Mesenchymal stem cell (in vitro differentiated cells and primary cell): Measurements from ENCODE around the gene DIS3L2.

Source experiments
- DNase-seq: peaks from one replicate; pipeline ENCODE4 v3.0.0-alpha.2; 2013
- H2AFZ ChIP-seq: one replicate; pipeline ENCODE4 v1.6.1; 2013; ENCODE audit warnings: low read depth, mild to moderate bottlenecking, control low read depth, inconsistent platforms, low read length, moderate library complexity
- H2AK5ac ChIP-seq: 2 replicates; pipeline ENCODE4 v1.6.1; 2013; ENCODE audit warnings: low read length, moderate library complexity, mild to moderate bottlenecking, inconsistent platforms; ENCODE audit not compliant: severe bottlenecking
- H2BK120ac ChIP-seq: one replicate; pipeline ENCODE4 v1.6.1; 2013; ENCODE audit warnings: low read depth, mild to moderate bottlenecking, inconsistent platforms, low read length, moderate library complexity
- H2BK12ac ChIP-seq, 2 experiments: one replicate each; pipeline ENCODE4 v1.6.1; 2013; ENCODE audit warnings: inconsistent platforms in 2 of 2, low read length in 2 of 2, mild to moderate bottlenecking in 2 of 2, moderate library complexity in 2 of 2, control low read depth in 1 of 2
- H2BK15ac ChIP-seq: one replicate; pipeline ENCODE4 v1.6.1; 2013; ENCODE audit warnings: mild to moderate bottlenecking, low read depth, inconsistent platforms; ENCODE audit not compliant: poor library complexity, severe bottlenecking
- H2BK5ac ChIP-seq: 2 replicates; pipeline ENCODE4 v1.6.1; 2013; ENCODE audit warnings: low read depth, mild to moderate bottlenecking, low read length, control low read depth, inconsistent platforms; ENCODE audit not compliant: poor library complexity, severe bottlenecking
- H3K14ac ChIP-seq, 2 experiments: one replicate each; pipeline ENCODE4 v1.6.1; 2013; ENCODE audit warnings: inconsistent platforms in 2 of 2, low read length in 2 of 2, control low read depth in 1 of 2, mild to moderate bottlenecking in 1 of 2, moderate library complexity in 1 of 2
- H3K18ac ChIP-seq, 2 experiments: one replicate each; pipeline ENCODE4 v1.6.1; 2013; ENCODE audit warnings: inconsistent platforms in 2 of 2, low read length in 2 of 2, control low read depth in 1 of 2, low read depth in 1 of 2, mild to moderate bottlenecking in 1 of 2
- H3K23ac ChIP-seq, 2 experiments: one replicate each; pipeline ENCODE4 v1.6.1; 2013; ENCODE audit warnings: inconsistent platforms in 2 of 2, low read length in 2 of 2, mild to moderate bottlenecking in 2 of 2, moderate library complexity in 2 of 2, control low read depth in 1 of 2
- H3K27ac ChIP-seq: 2 replicates; pipeline ENCODE4 v1.5.1; 2013; ENCODE audit warnings: mild to moderate bottlenecking, moderate library complexity, low read length, control low read depth, inconsistent platforms; ENCODE audit not compliant: poor library complexity, severe bottlenecking
- H3K27me3 ChIP-seq, 2 experiments: 2 replicates each; pipeline versions ENCODE4 v1.6.1 to v1.7.0; 2013; ENCODE audit warnings: low read length in 2 of 2, mild to moderate bottlenecking in 2 of 2, moderate library complexity in 2 of 2, control low read depth in 1 of 2, inconsistent platforms in 1 of 2; ENCODE audit not compliant: control insufficient read depth in 1 of 2, insufficient read depth in 1 of 2
- H3K36me3 ChIP-seq, 2 experiments: 2 replicates each; pipeline versions ENCODE4 v1.6.1 to v1.7.0; 2013; ENCODE audit warnings: low read length in 2 of 2, control low read depth in 1 of 2, inconsistent platforms in 1 of 2, low read depth in 1 of 2, mild to moderate bottlenecking in 1 of 2; ENCODE audit not compliant: insufficient read depth in 2 of 2, control insufficient read depth in 1 of 2
- H3K4ac ChIP-seq, 2 experiments: one replicate each; pipeline ENCODE4 v1.6.1; 2013; ENCODE audit warnings: inconsistent platforms in 2 of 2, low read length in 2 of 2, mild to moderate bottlenecking in 2 of 2, moderate library complexity in 2 of 2, control low read depth in 1 of 2, low read depth in 1 of 2
- H3K4me1 ChIP-seq: 2 replicates; pipeline ENCODE4 v1.6.1; 2013; ENCODE audit warnings: low read depth, low read length, control low read depth; ENCODE audit not compliant: control insufficient read depth, insufficient read depth
- H3K4me2 ChIP-seq: 2 replicates; pipeline ENCODE4 v1.6.1; 2013; ENCODE audit warnings: low read length, mild to moderate bottlenecking, inconsistent platforms; ENCODE audit not compliant: poor library complexity, severe bottlenecking
- H3K4me3 ChIP-seq, 2 experiments: 2 replicates each; pipeline versions ENCODE4 v1.5.1 to v1.7.0; 2013; ENCODE audit warnings: low read length in 2 of 2, mild to moderate bottlenecking in 2 of 2, control low read depth in 1 of 2, low read depth in 1 of 2; ENCODE audit not compliant: insufficient read depth in 1 of 2
- H3K79me1 ChIP-seq: replicated peaks from 2 replicates; pipeline ENCODE4 v1.6.1; 2013; ENCODE audit warnings: mild to moderate bottlenecking, control low read depth, low read length, inconsistent platforms; ENCODE audit not compliant: poor library complexity, severe bottlenecking
- H3K9ac ChIP-seq: 2 replicates; pipeline ENCODE4 v1.7.0; 2013; ENCODE audit warnings: mild to moderate bottlenecking, low read length, moderate library complexity
- H3K9me3 ChIP-seq: 2 replicates; pipeline ENCODE4 v1.7.0; 2013; ENCODE audit warnings: mild to moderate bottlenecking, low read length; ENCODE audit not compliant: control insufficient read depth
- H4K8ac ChIP-seq: one replicate; pipeline ENCODE4 v1.6.1; 2013; ENCODE audit warnings: inconsistent platforms, mild to moderate bottlenecking, low read length, moderate library complexity
- H4K91ac ChIP-seq: one replicate; pipeline ENCODE4 v1.6.1; 2013; ENCODE audit warnings: mild to moderate bottlenecking, low read length, inconsistent platforms
- WGBS: methylation state at CpG from one replicate; pipeline ENCODE4 v1.1.7; 2013; ENCODE audit warnings: mixed read lengths; 5-methylcytosine and 5-hydroxymethylcytosine counted together

The DIS3L2 gene

GRCh38 chr2:232219496-232219870 is 258.0 kb downstream of the DIS3L2 start:
- H3K4me3 ChIP-seq, result no peak overlapping the region
- peaks cover 3% of the 10 kb centered on the region in 2 experiments for H3K36me3 ChIP-seq
- no peak overlapping the region for H4K91ac ChIP-seq
- H2AFZ ChIP-seq, result no peak overlapping the region
- H3K9ac ChIP-seq, result no peak overlapping the region
- H2AK5ac ChIP-seq, result no peak overlapping the region
- peaks cover 11% of the 10 kb centered on the region for H3K79me1 ChIP-seq
- H2BK15ac ChIP-seq, result no peak overlapping the region
- H3K14ac ChIP-seq, result no peak overlapping the region
- H3K27me3 ChIP-seq, result no peaks in the 10 kb centered on the region
- no peak overlapping the region for H3K18ac ChIP-seq
- H3K4me2 ChIP-seq, result no peak overlapping the region
- 86% methylated on average over 2 of the region's 2 CpGs for WGBS
- no peak overlapping the region for H2BK5ac ChIP-seq
- H3K4me1 ChIP-seq, result peaks cover 7% of the 10 kb centered on the region
- no peaks in the 10 kb centered on the region for H3K9me3 ChIP-seq
- H3K4ac ChIP-seq, result no peak overlapping the region
- no peak overlapping the region for H3K23ac ChIP-seq
- DNase-seq, result no peak
- no peak overlapping the region for H2BK12ac ChIP-seq
- H3K27ac ChIP-seq, result no peak overlapping the region
- no peak overlapping the region for H2BK120ac ChIP-seq
- H4K8ac ChIP-seq, result no peak overlapping the region

- H3K4ac ChIP-seq, result no peak overlapping the region
- no peak overlapping the region for H2BK12ac ChIP-seq
- no peak overlapping the region for H2BK5ac ChIP-seq
- H3K36me3 ChIP-seq, result peaks cover 3% of the 10 kb centered on the region in 2 experiments
- no peak overlapping the region for H3K18ac ChIP-seq
- H3K4me1 ChIP-seq, result peaks cover 6% of the 10 kb centered on the region
- no peak overlapping the region for H3K27ac ChIP-seq
- H4K91ac ChIP-seq, result no peak overlapping the region
- H2AK5ac ChIP-seq, result no peak overlapping the region
- H3K4me2 ChIP-seq, result no peak overlapping the region
- H2BK15ac ChIP-seq, result no peak overlapping the region
- 96% methylated on average over 3 of the region's 5 CpGs for WGBS
- no peaks in the 10 kb centered on the region for H3K9me3 ChIP-seq
- no peak overlapping the region for H3K9ac ChIP-seq
- no peak overlapping the region for H2BK120ac ChIP-seq
- no peaks in the 10 kb centered on the region for H3K27me3 ChIP-seq
- H3K4me3 ChIP-seq, result no peak overlapping the region
- no peak overlapping the region for H4K8ac ChIP-seq
- DNase-seq, result no peak
- H3K23ac ChIP-seq, result no peak overlapping the region
- H3K79me1 ChIP-seq, result peaks cover 11% of the 10 kb centered on the region
- no peak overlapping the region for H2AFZ ChIP-seq
- no peak overlapping the region for H3K14ac ChIP-seq
Measured at GRCh38 chr2:232219932-232220331, 258.4 kb downstream of the DIS3L2 start.

- no peak for DNase-seq
- no peak overlapping the region for H2BK120ac ChIP-seq
- no peak overlapping the region for H2BK5ac ChIP-seq
- H3K4me3 ChIP-seq, result no peak overlapping the region
- H2AFZ ChIP-seq, result no peak overlapping the region
- H3K14ac ChIP-seq, result no peak overlapping the region
- H3K23ac ChIP-seq, result no peak overlapping the region
- H3K9ac ChIP-seq, result no peak overlapping the region
- no peaks in the 10 kb centered on the region for H3K27me3 ChIP-seq
- H3K79me1 ChIP-seq, result peaks cover 5% of the 10 kb centered on the region
- no peak overlapping the region for H2BK15ac ChIP-seq
- H2BK12ac ChIP-seq, result no peak overlapping the region
- no peak overlapping the region for H2AK5ac ChIP-seq
- peaks cover 5% of the 10 kb centered on the region for H3K4me1 ChIP-seq
- no peak overlapping the region for H3K27ac ChIP-seq
- no peak overlapping the region for H4K91ac ChIP-seq
- H3K4ac ChIP-seq, result no peak overlapping the region
- no peak overlapping the region for H3K18ac ChIP-seq
- no peaks in the 10 kb centered on the region for H3K9me3 ChIP-seq
- peaks cover 3% of the 10 kb centered on the region in 2 experiments for H3K36me3 ChIP-seq
- H4K8ac ChIP-seq, result no peak overlapping the region
- no CpG with 5 or more reads among the region's 2 CpGs for whole genome bisulfite sequencing
- no peak overlapping the region for H3K4me2 ChIP-seq
Measured at GRCh38 chr2:232225429-232225828, 263.9 kb downstream of the DIS3L2 start.

GRCh38 chr2:232225895-232226294 is 264.4 kb downstream of the DIS3L2 start:
- H3K27ac ChIP-seq, result no peak overlapping the region
- H2AK5ac ChIP-seq, result no peak overlapping the region
- H2BK5ac ChIP-seq, result no peak overlapping the region
- no peak overlapping the region for H4K91ac ChIP-seq
- H3K9me3 ChIP-seq, result no peaks in the 10 kb centered on the region
- H3K79me1 ChIP-seq, result peaks cover 8% of the 10 kb centered on the region
- H2AFZ ChIP-seq, result no peak overlapping the region
- H4K8ac ChIP-seq, result no peak overlapping the region
- H2BK15ac ChIP-seq, result no peak overlapping the region
- H3K9ac ChIP-seq, result no peak overlapping the region
- H2BK120ac ChIP-seq, result no peak overlapping the region
- H3K4me2 ChIP-seq, result no peak overlapping the region
- no peak overlapping the region for H3K23ac ChIP-seq
- H3K18ac ChIP-seq, result no peak overlapping the region
- peaks cover 5% of the 10 kb centered on the region for H3K4me1 ChIP-seq
- H3K27me3 ChIP-seq, result no peaks in the 10 kb centered on the region
- WGBS, result 95% methylated on average over 1 of the region's 1 CpG
- peaks cover 3% of the 10 kb centered on the region in 2 experiments for H3K36me3 ChIP-seq
- no peak overlapping the region for H2BK12ac ChIP-seq
- H3K14ac ChIP-seq, result no peak overlapping the region
- no peak for DNase-seq
- H3K4ac ChIP-seq, result no peak overlapping the region
- H3K4me3 ChIP-seq, result no peak overlapping the region
